Testis (tissue), 3 donors: ENCODE results near the gene EMCN. TPM values are rescaled to one million over a fixed set of nuclear protein-coding genes. Genes with fewer than 3 reads are reported as not detected.

Experiments used
- DNase-seq: peaks from one replicate; pipeline ENCODE4 v3.0.0-alpha.2; 2019
- H3K27ac ChIP-seq, 2 donors: fragments of 200-600 bp; sonication (generic); one replicate each; pipeline ENCODE4 v1.5.1; 2019
- H3K27me3 ChIP-seq: fragments of 200-600 bp; sonication (generic); one replicate; pipeline ENCODE4 v1.5.1; 2019
- H3K36me3 ChIP-seq: fragments of 200-600 bp; sonication (generic); one replicate; pipeline ENCODE4 v1.5.1; 2017; ENCODE audit warnings: low read depth; ENCODE audit errors: missing control alignments
- H3K4me1 ChIP-seq: fragments of 200-600 bp; sonication (generic); one replicate; pipeline ENCODE4 v1.5.1; 2019
- H3K4me3 ChIP-seq, 2 donors: fragments of 200-600 bp; sonication (generic); one replicate each; pipeline ENCODE4 v1.5.1; 2017 to 2019
- H3K9me3 ChIP-seq: fragments of 200-600 bp; sonication (generic); one replicate; pipeline ENCODE4 v1.5.1; 2017
- POLR2A ChIP-seq: fragments of 450-650 bp; IDR thresholded peaks from one replicate; pipeline ENCODE4 v1.6.1; 2017; ENCODE audit warnings: antibody characterized with exemption, mild to moderate bottlenecking, moderate library complexity
- WGBS, 2 donors: methylation state at CpG; one replicate each; pipeline ENCODE4 v1.1.5; 2018; 5-methylcytosine and 5-hydroxymethylcytosine counted together
- intact Hi-C: fragments of 100-400 bp; cut with DNase I; formaldehyde crosslinking; loops from one replicate; pipeline ENCODE4 v1.15.1; 2023; ENCODE audit warnings: low total_unique reads
- polyA plus RNA-seq: library from polyadenylated mRNA; stranded (reverse); fragments of 350-450 nt; fragmentation: Illumina TruSeq; extraction: RNeasy Lipid Tissue Mini Kit (QIAGEN cat#74804); gene quantifications from one replicate; pipeline ENCODE4 v1.2.3, GENCODE V29; 2014; ENCODE audit warnings: low read depth, low replicate concordance; ENCODE audit not compliant: insufficient read depth
- total RNA-seq, 2 donors: library from RNA; depleted of rRNA; stranded (reverse); fragments of >200 nt; gene quantifications; one replicate each; pipeline ENCODE4 v1.2.3, GENCODE V29; 2016
- TF ChIP-seq, protein P1 (sequence below), 3 experiments: fragments of 450-650 bp in 2 of 3; fragments of 200-600 bp in 1 of 3; sonication (generic) in 1 of 3; IDR thresholded peaks; one replicate each; pipeline ENCODE4 v1.5.1; 2016 to 2019; ENCODE audit warnings: antibody characterized with exemption in 3 of 3, mild to moderate bottlenecking in 2 of 3, moderate library complexity in 1 of 3

The EMCN gene
- total and polyA plus RNA-seq, 3 donors from 2014 or later = 5.6 to 7.4 (median 5.8) TPM

DNA sequence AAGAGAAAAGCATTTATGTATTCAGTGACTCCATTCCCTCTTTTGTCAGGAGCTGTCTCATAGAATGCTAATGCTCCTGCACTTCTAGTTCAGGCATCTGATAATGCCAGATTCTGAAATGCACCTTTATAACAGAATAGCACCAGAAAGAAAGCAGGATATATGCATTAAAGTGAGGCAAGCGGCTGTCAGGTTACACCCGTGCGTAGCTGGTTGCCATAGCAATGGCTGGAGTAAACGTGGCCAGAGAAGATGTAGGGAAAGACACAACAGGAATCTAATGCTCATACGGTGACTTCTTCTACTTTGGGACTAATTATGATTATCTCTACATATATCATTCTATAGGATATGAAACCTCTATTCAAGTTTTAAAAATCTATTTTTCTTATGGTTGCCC lies 5.9 kb downstream of the EMCN start:
- Histone ChIP-seq H3K9me3 (no peaks in the 10 kb centered on the region), H3K4me1 (no peaks in the 10 kb centered on the region), H3K27ac (no peak overlapping the region), H3K4me3 (no peak overlapping the region), H3K36me3 (no peaks in the 10 kb centered on the region), H3K27me3 (no peaks in the 10 kb centered on the region)
- 59 to 67% methylated on average over 5 of the region's 5 CpGs for WGBS, 2 donors
- DNase-seq = no peak
- intact Hi-C loops = no loop called here
- TF ChIP-seq, protein P1, sequence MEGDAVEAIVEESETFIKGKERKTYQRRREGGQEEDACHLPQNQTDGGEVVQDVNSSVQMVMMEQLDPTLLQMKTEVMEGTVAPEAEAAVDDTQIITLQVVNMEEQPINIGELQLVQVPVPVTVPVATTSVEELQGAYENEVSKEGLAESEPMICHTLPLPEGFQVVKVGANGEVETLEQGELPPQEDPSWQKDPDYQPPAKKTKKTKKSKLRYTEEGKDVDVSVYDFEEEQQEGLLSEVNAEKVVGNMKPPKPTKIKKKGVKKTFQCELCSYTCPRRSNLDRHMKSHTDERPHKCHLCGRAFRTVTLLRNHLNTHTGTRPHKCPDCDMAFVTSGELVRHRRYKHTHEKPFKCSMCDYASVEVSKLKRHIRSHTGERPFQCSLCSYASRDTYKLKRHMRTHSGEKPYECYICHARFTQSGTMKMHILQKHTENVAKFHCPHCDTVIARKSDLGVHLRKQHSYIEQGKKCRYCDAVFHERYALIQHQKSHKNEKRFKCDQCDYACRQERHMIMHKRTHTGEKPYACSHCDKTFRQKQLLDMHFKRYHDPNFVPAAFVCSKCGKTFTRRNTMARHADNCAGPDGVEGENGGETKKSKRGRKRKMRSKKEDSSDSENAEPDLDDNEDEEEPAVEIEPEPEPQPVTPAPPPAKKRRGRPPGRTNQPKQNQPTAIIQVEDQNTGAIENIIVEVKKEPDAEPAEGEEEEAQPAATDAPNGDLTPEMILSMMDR (IDR thresholded peaks at IDR 0.05) = no peak
- TF ChIP-seq POLR2A = no peak

GRCh38 chr4:100510551-100510950 lies 7.3 kb downstream of the EMCN start:
- Histone ChIP-seq H3K4me1 (no peaks in the 10 kb centered on the region), H3K36me3 (no peaks in the 10 kb centered on the region), H3K27me3 (no peaks in the 10 kb centered on the region), H3K27ac (no peak overlapping the region), H3K4me3 (no peak overlapping the region), H3K9me3 (no peaks in the 10 kb centered on the region)
- no peak for DNase-seq
- TF ChIP-seq, protein P1 (IDR thresholded peaks at IDR 0.05) = no peak
- no peak for TF ChIP-seq POLR2A
- intact Hi-C loops = no loop called here
- WGBS, 2 donors = 68 to 73% methylated on average over 2 of the region's 2 CpGs

GRCh38 chr4:100509386-100509785 lies 8.4 kb downstream of the EMCN start:
- H3K9me3 ChIP-seq = no peaks in the 10 kb centered on the region
- H3K4me1 ChIP-seq = no peaks in the 10 kb centered on the region
- no peaks in the 10 kb centered on the region for H3K27me3 ChIP-seq
- TF ChIP-seq POLR2A = no peak
- TF ChIP-seq, protein P1 (IDR thresholded peaks at IDR 0.05) = no peak
- H3K36me3 ChIP-seq = no peaks in the 10 kb centered on the region
- intact Hi-C loops = no loop called here
- WGBS, 2 donors = 83 to 88% methylated on average over 3 of the region's 3 CpGs
- no peak for DNase-seq
- no peak overlapping the region for H3K27ac ChIP-seq
- H3K4me3 ChIP-seq = no peak overlapping the region

GRCh38 chr4:100508691-100509090 lies 9.1 kb downstream of the EMCN start:
- Histone ChIP-seq H3K27me3 (no peaks in the 10 kb centered on the region), H3K36me3 (no peaks in the 10 kb centered on the region), H3K9me3 (no peaks in the 10 kb centered on the region), H3K4me3 (no peak overlapping the region), H3K4me1 (no peaks in the 10 kb centered on the region), H3K27ac (no peak overlapping the region)
- TF ChIP-seq POLR2A = no peak
- TF ChIP-seq, protein P1 (IDR thresholded peaks at IDR 0.05) = no peak
- WGBS, 2 donors = 66 to 79% methylated on average over 3 of the region's 3 CpGs
- no peak for DNase-seq
- intact Hi-C loops = no loop called here

DNA sequence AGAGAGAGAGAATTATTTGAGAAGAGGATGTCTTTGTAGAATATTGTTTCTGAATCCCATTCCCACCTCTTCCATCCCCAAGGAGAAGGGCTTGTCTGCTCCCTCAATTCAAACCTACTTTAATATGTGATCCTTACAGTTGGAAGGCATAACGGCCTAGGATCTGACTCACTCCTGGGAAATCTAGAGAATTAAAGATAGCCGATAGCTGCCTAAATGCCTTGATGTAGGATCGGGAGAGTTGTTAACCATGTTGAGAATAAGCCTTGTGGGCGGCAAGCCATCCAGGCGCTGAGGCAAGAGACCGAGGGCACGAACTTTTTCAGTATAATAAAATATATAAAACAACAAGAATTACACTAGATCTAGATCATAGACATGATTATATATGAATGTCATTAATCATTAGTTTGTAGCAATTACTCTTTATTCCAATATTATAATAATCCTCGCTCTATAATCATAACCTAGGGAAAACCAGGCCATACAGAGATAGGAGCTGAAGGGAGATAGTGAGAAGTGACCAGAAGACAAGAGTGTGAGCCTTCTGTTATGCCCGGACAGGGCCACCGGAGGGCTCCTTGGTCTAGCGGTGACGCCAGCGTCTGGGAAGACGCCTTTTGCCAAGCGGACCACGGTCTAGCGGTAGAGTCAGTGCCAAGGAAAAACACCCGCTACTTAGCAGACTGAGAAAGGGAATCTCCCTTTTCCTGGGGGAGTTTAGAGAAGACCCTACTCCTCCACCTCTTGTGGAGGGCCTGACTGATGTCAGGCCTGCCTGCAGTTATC lies 13.5 kb downstream of the EMCN start:
- intact Hi-C loops = no loop called here
- 87 to 96% methylated on average over 18 of the region's 18 CpGs for WGBS, 2 donors
- no peak overlapping the region for H3K27ac ChIP-seq
- no peaks in the 10 kb centered on the region for H3K36me3 ChIP-seq
- TF ChIP-seq, protein P1 (IDR thresholded peaks at IDR 0.05) = no peak
- no peak for TF ChIP-seq POLR2A
- no peak for DNase-seq
- no peaks in the 10 kb centered on the region for H3K9me3 ChIP-seq
- H3K4me3 ChIP-seq = no peak overlapping the region
- no peaks in the 10 kb centered on the region for H3K27me3 ChIP-seq
- no peaks in the 10 kb centered on the region for H3K4me1 ChIP-seq
